GM23338 (cell line): Measurements from ENCODE around the gene PXMP4. TPM values are rescaled to one million over a fixed set of nuclear protein-coding genes. Genes with fewer than 3 reads are reported as not detected.

Experiments used
- ATAC-seq: fragments of 200-7000 bp; cut with Tn5 transposase; 3 replicates; pipeline ENCODE4 v1.9.1; 2020
- DNase-seq: peaks from one replicate; pipeline ENCODE4 v3.0.0-alpha.2; 2015; ENCODE audit warnings: low spot score
- H2AFZ ChIP-seq: fragments of 200-600 bp; sonication (generic); 2 replicates; pipeline ENCODE4 v1.8.0; 2016; ENCODE audit warnings: antibody characterized with exemption, mild to moderate bottlenecking, moderate library complexity
- H3F3A ChIP-seq: fragments of 200-600 bp; sonication (generic); replicated peaks from 2 replicates; pipeline ENCODE4 v1.8.0; 2017; ENCODE audit warnings: antibody characterized with exemption, mixed run types, low read depth
- H3K27ac ChIP-seq: fragments of 200-600 bp; sonication (generic); 2 replicates; pipeline ENCODE4 v1.6.1; 2016; ENCODE audit warnings: low read depth
- H3K27me3 ChIP-seq: fragments of 200-600 bp; sonication (generic); 2 replicates; pipeline ENCODE4 v1.8.0; 2016; ENCODE audit warnings: mild to moderate bottlenecking, mixed run types, moderate library complexity; ENCODE audit not compliant: insufficient read depth
- H3K36me3 ChIP-seq: fragments of 200-600 bp; sonication (generic); 2 replicates; pipeline ENCODE4 v1.8.0; 2016; ENCODE audit warnings: mild to moderate bottlenecking; ENCODE audit not compliant: insufficient read depth
- H3K4me1 ChIP-seq: fragments of 200-600 bp; sonication (generic); 2 replicates; pipeline ENCODE4 v1.8.0; 2016; ENCODE audit warnings: mild to moderate bottlenecking, moderate library complexity; ENCODE audit not compliant: insufficient read depth
- H3K4me2 ChIP-seq: fragments of 200-600 bp; sonication (generic); 2 replicates; pipeline ENCODE4 v1.7.1; 2017; ENCODE audit warnings: mixed run types
- H3K4me3 ChIP-seq: fragments of 200-600 bp; sonication (generic); 2 replicates; pipeline ENCODE4 v1.6.1; 2016; ENCODE audit warnings: mixed run types
- H3K79me2 ChIP-seq: fragments of 200-600 bp; sonication (generic); replicated peaks from 2 replicates; pipeline ENCODE4 v1.8.0; 2017; ENCODE audit warnings: mild to moderate bottlenecking; ENCODE audit not compliant: insufficient read depth
- H3K9me2 ChIP-seq: fragments of 200-600 bp; sonication (generic); 2 replicates; pipeline ENCODE4 v1.8.0; 2017; ENCODE audit not compliant: insufficient read depth
- H4K20me1 ChIP-seq: fragments of 200-600 bp; sonication (generic); replicated peaks from 2 replicates; pipeline ENCODE4 v1.8.0; 2017; ENCODE audit warnings: mild to moderate bottlenecking; ENCODE audit not compliant: insufficient read depth
- H3K27ac Mint-ChIP-seq: 2 replicates; pipeline ENCODE4 v1.8.0; 2020; ENCODE audit warnings: inconsistent platforms, mild to moderate bottlenecking, moderate library complexity, mixed read lengths
- H3K27me3 Mint-ChIP-seq: 3 replicates; pipeline ENCODE4 v1.8.0; 2022; ENCODE audit warnings: low read depth, mild to moderate bottlenecking, moderate library complexity, mixed read lengths, inconsistent platforms; ENCODE audit not compliant: insufficient read depth, poor library complexity
- H3K36me3 Mint-ChIP-seq: 3 replicates; pipeline ENCODE4 v1.8.0; 2021; ENCODE audit warnings: low read depth, mild to moderate bottlenecking, inconsistent platforms, moderate library complexity, mixed read lengths
- H3K4me1 Mint-ChIP-seq: 3 replicates; pipeline ENCODE4 v1.8.0; 2020; ENCODE audit warnings: mild to moderate bottlenecking, inconsistent platforms, mixed read lengths
- H3K4me3 Mint-ChIP-seq: 3 replicates; pipeline ENCODE4 v1.8.0; 2021; ENCODE audit warnings: moderate library complexity, mild to moderate bottlenecking, inconsistent platforms, mixed read lengths
- H3K9me3 Mint-ChIP-seq: 3 replicates; pipeline ENCODE4 v1.8.0; 2020; ENCODE audit warnings: moderate library complexity, mild to moderate bottlenecking, inconsistent platforms, mixed read lengths
- CTCF ChIP-seq, 2 experiments: fragments of 200-600 bp in 1 of 2; sonication (generic) in 1 of 2; conservative IDR thresholded peaks; 2 replicates each; pipeline versions ENCODE4 v1.5.1 to v1.6.1; 2016 to 2017; ENCODE audit warnings: antibody characterized with exemption in 2 of 2, low read depth in 2 of 2, mild to moderate bottlenecking in 2 of 2, moderate library complexity in 1 of 2
- ETS1 ChIP-seq: IDR thresholded peaks from 2 replicates; pipeline ENCODE4 v1.6.1; 2016; ENCODE audit warnings: antibody characterized with exemption
- EZH2 ChIP-seq: fragments of 200-600 bp; sonication (generic); IDR thresholded peaks from one replicate; pipeline ENCODE4 v1.8.0; 2017; ENCODE audit warnings: antibody characterized with exemption, mild to moderate bottlenecking, low read depth; ENCODE audit not compliant: unreplicated experiment
- EZH2phosphoT487 ChIP-seq: fragments of 200-600 bp; sonication (generic); IDR thresholded peaks from one replicate; pipeline ENCODE4 v1.8.1; 2018; ENCODE audit warnings: antibody characterized with exemption; ENCODE audit not compliant: unreplicated experiment
- JUNB ChIP-seq: IDR thresholded peaks from one replicate; pipeline ENCODE4 v1.6.1; 2016; ENCODE audit warnings: antibody characterized with exemption; ENCODE audit not compliant: unreplicated experiment
- NANOG ChIP-seq: IDR thresholded peaks from 2 replicates; pipeline ENCODE4 v1.6.1; 2016; ENCODE audit warnings: antibody characterized with exemption, borderline replicate concordance
- POLR2AphosphoS5 ChIP-seq: IDR thresholded peaks from 2 replicates; pipeline ENCODE4 v1.6.1; 2016; ENCODE audit warnings: antibody characterized with exemption, low read depth
- REST ChIP-seq: IDR thresholded peaks from one replicate; pipeline ENCODE4 v1.6.1; 2018; ENCODE audit warnings: antibody characterized with exemption; ENCODE audit not compliant: unreplicated experiment
- STAT1 ChIP-seq: IDR thresholded peaks from one replicate; pipeline ENCODE4 v1.6.1; 2016; ENCODE audit warnings: antibody characterized with exemption; ENCODE audit not compliant: unreplicated experiment
- ZNF114 ChIP-seq: fragments of 250-450 bp; sonication (Bioruptor Pico); IDR thresholded peaks from 2 replicates; pipeline ENCODE4 v1.5.0; 2020; ENCODE audit warnings: mild to moderate bottlenecking, moderate library complexity
- ZNF331 ChIP-seq: fragments of 250-450 bp; sonication (Bioruptor Pico); IDR thresholded peaks from 2 replicates; pipeline ENCODE4 v1.5.0; 2020; ENCODE audit warnings: low read depth, mild to moderate bottlenecking, moderate library complexity
- ZNF462 ChIP-seq: fragments of 250-450 bp; sonication (Bioruptor Pico); IDR thresholded peaks from 2 replicates; pipeline ENCODE4 v1.5.0; 2020; ENCODE audit warnings: mild to moderate bottlenecking, moderate library complexity
- polyA plus RNA-seq: library from polyadenylated mRNA; unstranded; fragments of >200 nt; fragmentation: Nextera tagmentation; extraction: Ambion mirVana; gene quantifications from 2 replicates; pipeline ENCODE4 v1.2.1, GENCODE V29; 2016
- total RNA-seq: library from RNA; depleted of rRNA; stranded (reverse); fragments of >200 nt; shearing (Covaris generic); gene quantifications from 2 replicates; pipeline ENCODE4 v1.2.3, GENCODE V29; 2014

PXMP4 gene
- total and polyA plus RNA-seq, 2 experiments from 2014 or later: 1.2 to 3.5 TPM

GRCh38 chr20:33696448-33696847 lies 23.7 kb downstream of the PXMP4 start:
- H3K4me3 Mint-ChIP-seq: no peak overlapping the region
- ATAC-seq: no peak
- no peak overlapping the region for H3K27ac Mint-ChIP-seq

More at GRCh38 chr20:33696448-33696847, 23.7 kb downstream of the PXMP4 start:
- no peak for TF ChIP-seq ETS1
- no peak for TF ChIP-seq EZH2
- TF ChIP-seq REST: no peak
- no peak for TF ChIP-seq CTCF (conservative IDR thresholded peaks at IDR 0.05; ENCODE audit: low read depth in 2 of 2)
- TF ChIP-seq POLR2AphosphoS5: no peak
- no peak for TF ChIP-seq ZNF331
- no peak for TF ChIP-seq EZH2phosphoT487
- TF ChIP-seq STAT1: no peak
- TF ChIP-seq ZNF462 (CRISPR knock-in tag): no peak
- TF ChIP-seq NANOG: no peak
- TF ChIP-seq JUNB: no peak
- TF ChIP-seq ZNF114 (CRISPR knock-in tag): no peak
- H3K4me3 ChIP-seq: no peak overlapping the region
- H3K27me3 ChIP-seq: no peaks in the 10 kb centered on the region
- H3K79me2 ChIP-seq: no peaks in the 10 kb centered on the region
- H3K4me1 ChIP-seq: peaks cover 7% of the 10 kb centered on the region
- no peaks in the 10 kb centered on the region for H3K9me2 ChIP-seq
- Mint-ChIP-seq H3K36me3 (peaks cover 14% of the 10 kb centered on the region), H3K4me1 (peaks cover 14% of the 10 kb centered on the region; the same call in 2 of the 3 replicates), H3K9me3 (peaks cover 32% of the 10 kb centered on the region), H3K27me3 (peaks cover 10% of the 10 kb centered on the region)
- no peak overlapping the region for H2AFZ ChIP-seq
- H3F3A ChIP-seq: no peaks in the 10 kb centered on the region
- DNase-seq: no peak
- no peak overlapping the region for H3K27ac ChIP-seq
- H3K4me2 ChIP-seq: no peak overlapping the region
- no peaks in the 10 kb centered on the region for H3K36me3 ChIP-seq
- no peaks in the 10 kb centered on the region for H4K20me1 ChIP-seq
